H1 (cell line): ENCODE results near the gene ANP32A. TPM values are rescaled to one million over a fixed set of nuclear protein-coding genes. Genes with fewer than 3 reads are reported as not detected.

Experiments used
- CTCF ChIA-PET: fragments of 300-600 bp; sonication (Branson Sonifier 250); formaldehyde crosslinking; loops from one replicate; lab custom pipeline; 2021; ENCODE audit not compliant: partially characterized antibody; lab: Charles Lee
- POLR2A ChIA-PET: fragments of 300-600 bp; sonication (Branson Sonifier 250); formaldehyde crosslinking; loops from one replicate; lab custom pipeline; 2021; ENCODE audit warnings: inconsistent platforms; ENCODE audit not compliant: partially characterized antibody; lab: Charles Lee
- DNase-seq, 2 experiments: peaks; one replicate each; pipeline versions ENCODE4 v3.0.0 to v3.0.0-alpha.2; 2010 to 2022; ENCODE audit warnings: low spot score in 2 of 2, low read depth in 1 of 2, mixed read lengths in 1 of 2
- FAIRE-seq: peaks from 2 replicates; lab custom pipeline; 2011; peaks lifted over from hg19 to GRCh38; lab: Jason Lieb, UNC
- H2AFZ ChIP-seq: 2 replicates; pipeline ENCODE4 v1.8.1; 2012; ENCODE audit warnings: low read length, inconsistent platforms
- H2AK5ac ChIP-seq: 2 replicates; pipeline ENCODE4 v1.6.1; 2013; ENCODE audit warnings: low read depth, low read length
- H2BK120ac ChIP-seq: replicated peaks from 2 replicates; pipeline ENCODE3; 2013; ENCODE audit warnings: low read depth, low read length, inconsistent platforms
- H2BK12ac ChIP-seq: 2 replicates; pipeline ENCODE4 v1.6.1; 2013; ENCODE audit warnings: low read depth, low read length
- H2BK15ac ChIP-seq: 2 replicates; pipeline ENCODE4 v1.6.1; 2013; ENCODE audit warnings: low read length
- H2BK20ac ChIP-seq: 2 replicates; pipeline ENCODE4 v1.6.1; 2013; ENCODE audit warnings: low read length
- H2BK5ac ChIP-seq: 2 replicates; pipeline ENCODE4 v1.6.1; 2013; ENCODE audit warnings: low read depth, low read length
- H3K14ac ChIP-seq: 2 replicates; pipeline ENCODE4 v1.6.1; 2013; ENCODE audit warnings: inconsistent platforms; ENCODE audit not compliant: insufficient read length
- H3K18ac ChIP-seq: 2 replicates; pipeline ENCODE4 v1.6.1; 2013; ENCODE audit warnings: low read length; ENCODE audit errors: extremely low read depth
- H3K23ac ChIP-seq: 2 replicates; pipeline ENCODE4 v1.6.1; 2013; ENCODE audit warnings: inconsistent platforms; ENCODE audit not compliant: insufficient read length
- H3K23me2 ChIP-seq: 2 replicates; pipeline ENCODE4 v1.6.1; 2013; ENCODE audit warnings: low read depth, low read length
- H3K27ac ChIP-seq: 2 replicates; pipeline ENCODE4 v1.6.1; 2011; ENCODE audit warnings: low read depth, low read length, inconsistent platforms
- H3K27me3 ChIP-seq, 4 experiments: replicated peaks in 1 of 4; 1 replicate in 1 of 4; 2 replicates in 3 of 4; pipeline versions ENCODE4 v1.6.1 to v1.8.1; 2011 to 2013; ENCODE audit warnings: low read length in 3 of 4, mild to moderate bottlenecking in 3 of 4, inconsistent platforms in 2 of 4, mixed read lengths in 2 of 4, moderate library complexity in 1 of 4; ENCODE audit not compliant: control insufficient read depth in 3 of 4, insufficient read depth in 3 of 4; ENCODE audit errors: extremely low read depth in 1 of 4
- H3K36me3 ChIP-seq, 4 experiments: 2 replicates each; pipeline versions ENCODE4 v1.6.1 to v1.8.1; 2011 to 2013; ENCODE audit warnings: mild to moderate bottlenecking in 4 of 4, low read length in 3 of 4, moderate library complexity in 2 of 4, control low read depth in 1 of 4, inconsistent platforms in 1 of 4; ENCODE audit not compliant: insufficient read depth in 4 of 4, control insufficient read depth in 2 of 4
- H3K4ac ChIP-seq: replicated peaks from 2 replicates; pipeline ENCODE3; 2013; ENCODE audit warnings: low read length, low read depth, mixed read lengths, inconsistent platforms; ENCODE audit not compliant: insufficient read length
- H3K4me1 ChIP-seq, 4 experiments: replicated peaks in 1 of 4; 1 replicate in 1 of 4; 2 replicates in 3 of 4; pipeline versions ENCODE4 v1.6.1 to v1.8.1; 2011 to 2013; ENCODE audit warnings: low read length in 3 of 4, inconsistent platforms in 2 of 4, mixed read lengths in 1 of 4; ENCODE audit not compliant: insufficient read depth in 4 of 4, control insufficient read depth in 3 of 4
- H3K4me2 ChIP-seq, 2 experiments: 2 replicates each; pipeline versions ENCODE4 v1.6.1 to v1.8.1; 2011 to 2013; ENCODE audit warnings: low read depth in 2 of 2, low read length in 2 of 2, control low read depth in 1 of 2, inconsistent platforms in 1 of 2, mild to moderate bottlenecking in 1 of 2; ENCODE audit not compliant: insufficient read depth in 1 of 2
- H3K4me3 ChIP-seq, 4 experiments: fragments of 200-600, 300-600 bp in 1 of 4; sonication (generic), shearing (Covaris generic), sonication (Bioruptor Twin) in 1 of 4; 2 replicates each; pipeline versions ENCODE4 v1.5.1 to v1.8.1; 2011 to 2016; ENCODE audit warnings: low read length in 4 of 4, low read depth in 3 of 4, control low read depth in 2 of 4, inconsistent platforms in 2 of 4, mild to moderate bottlenecking in 2 of 4, mixed read lengths in 1 of 4, moderate library complexity in 1 of 4; ENCODE audit not compliant: insufficient read depth in 2 of 4; ENCODE audit errors: extremely low read depth in 1 of 4
- H3K56ac ChIP-seq: replicated peaks from 2 replicates; pipeline ENCODE3; 2013; ENCODE audit warnings: low read depth, mild to moderate bottlenecking, mixed read lengths, low read length, inconsistent platforms; ENCODE audit not compliant: insufficient read length
- H3K79me1 ChIP-seq: 2 replicates; pipeline ENCODE4 v1.6.1; 2013; ENCODE audit warnings: low read depth, low read length, control low read depth
- H3K79me2 ChIP-seq, 2 experiments: 2 replicates each; pipeline versions ENCODE4 v1.6.1 to v1.8.1; 2012 to 2013; ENCODE audit warnings: low read length in 2 of 2, mild to moderate bottlenecking in 2 of 2, inconsistent platforms in 1 of 2; ENCODE audit not compliant: insufficient read depth in 2 of 2, control insufficient read depth in 1 of 2
- H3K9ac ChIP-seq, 4 experiments: replicated peaks in 1 of 4; 1 replicate in 1 of 4; 2 replicates in 3 of 4; pipeline versions ENCODE4 v1.6.1 to v1.8.1; 2011 to 2013; ENCODE audit warnings: low read depth in 3 of 4, low read length in 3 of 4, control low read depth in 2 of 4, mild to moderate bottlenecking in 2 of 4, moderate library complexity in 2 of 4, inconsistent platforms in 1 of 4; ENCODE audit errors: extremely low read depth in 1 of 4
- H3K9me3 ChIP-seq, 2 experiments: 2 replicates each; pipeline versions ENCODE4 v1.6.1 to v1.8.1; 2012 to 2013; ENCODE audit warnings: mild to moderate bottlenecking in 2 of 2, moderate library complexity in 2 of 2, control low read depth in 1 of 2, inconsistent platforms in 1 of 2, low read depth in 1 of 2, low read length in 1 of 2, mixed read lengths in 1 of 2; ENCODE audit not compliant: insufficient read depth in 2 of 2
- H4K20me1 ChIP-seq, 2 experiments: replicated peaks in 1 of 2; 2 replicates each; pipeline versions ENCODE3 to v1.8.1; 2011 to 2013; ENCODE audit warnings: inconsistent platforms in 2 of 2, low read length in 2 of 2, mild to moderate bottlenecking in 1 of 2; ENCODE audit not compliant: insufficient read depth in 2 of 2, control insufficient read depth in 1 of 2
- H4K5ac ChIP-seq: 2 replicates; pipeline ENCODE4 v1.6.1; 2013; ENCODE audit warnings: low read length, low read depth, mixed read lengths, inconsistent platforms; ENCODE audit not compliant: insufficient read length
- H4K8ac ChIP-seq: 2 replicates; pipeline ENCODE4 v1.8.0; 2013; ENCODE audit warnings: mild to moderate bottlenecking, moderate library complexity, low read length, inconsistent platforms; ENCODE audit not compliant: insufficient read depth; ENCODE audit errors: extremely low read depth
- H4K91ac ChIP-seq: replicated peaks from 2 replicates; pipeline ENCODE3; 2013; ENCODE audit warnings: low read length, mixed read lengths, inconsistent platforms; ENCODE audit not compliant: insufficient read length
- SUZ12 ChIP-seq: fragments of 200-600 bp; sonication (generic); IDR thresholded peaks from 2 replicates; pipeline ENCODE4 v1.6.1; 2012; ENCODE audit warnings: mild to moderate bottlenecking, inconsistent platforms, low read length, moderate library complexity, mixed read lengths
- TBP ChIP-seq: IDR thresholded peaks from 2 replicates; pipeline ENCODE4 v1.6.1; 2011; ENCODE audit warnings: low read depth, low read length, improper control_type of control experiment
- WGBS, 2 experiments: shearing (Covaris generic) in 1 of 2; methylation state at CpG; one replicate each; pipeline versions ENCODE4 v1.1.6 to v1.1.7; 2013 to 2015; ENCODE audit warnings: low lambda C conversion rate in 2 of 2, mixed read lengths in 2 of 2, inconsistent platforms in 1 of 2, low coverage in 1 of 2, missing lambda C conversion rate in 1 of 2; ENCODE audit not compliant: insufficient replicate concordance in 2 of 2, insufficient coverage in 1 of 2, insufficient read length in 1 of 2; ENCODE audit errors: extremely low coverage in 1 of 2, missing lambda C conversion rate in 1 of 2; 5-methylcytosine and 5-hydroxymethylcytosine counted together
- polyA plus RNA-seq, 7 experiments: library from polyadenylated mRNA; depleted of rRNA in 3 of 7; stranded (reverse) in 5 of 7; unstranded in 2 of 7; fragments of >200 nt in 5 of 7; fragments of 200-250 nt in 2 of 7; gene quantifications; 1 replicate in 5 of 7; 2 replicates in 1 of 7; 4 replicates in 1 of 7; pipeline versions ENCODE4 v1.2.1 to v1.2.3, GENCODE V29; 2011 to 2013; ENCODE audit warnings: missing spikeins in 2 of 7, mixed read lengths in 2 of 7
- total RNA-seq: library from RNA; stranded (reverse); fragmentation: NEBNext Ultra II Directional; extraction: Animal tissue kit (Norgen Biotek cat#: 25700); gene quantifications from 2 replicates; pipeline ENCODE4 v1.2.1, GENCODE V29; 2021

The ANP32A gene
- total and polyA plus RNA-seq, 2 of the 8 experiments (the other 6 are each of a cell fraction or from before 2014, with no cell fraction given): 70.8 to 295 TPM

GRCh38 chr15:68852461-68852860 lies 31.8 kb upstream of the ANP32A start:
- Histone ChIP-seq H3K4me1 (no peaks in the 10 kb centered on the region), H2AK5ac (no peak overlapping the region), H3K23ac (no peak overlapping the region), H2BK5ac (no peak overlapping the region), H3K9me3 (peaks cover 0 to 3% of the 10 kb centered on the region in 2 experiments; a peak in 1 of 4 replicates), H3K23me2 (no peaks in the 10 kb centered on the region), H3K14ac (no peak overlapping the region), H3K4ac (no peak overlapping the region), H2BK20ac (no peak overlapping the region), H3K56ac (no peak overlapping the region), H2BK120ac (no peak overlapping the region), H2BK15ac (no peak overlapping the region), H3K4me2 (no peak overlapping the region), H4K8ac (no peak overlapping the region; the same call in 1 of the 2 replicates), H4K5ac (no peak overlapping the region), H3K36me3 (no peaks in the 10 kb centered on the region), H2BK12ac (no peak overlapping the region), H3K27ac (no peak overlapping the region), H3K4me3 (no peak overlapping the region), H3K18ac (no peak overlapping the region), H4K20me1 (no peaks in the 10 kb centered on the region), H4K91ac (no peak overlapping the region), H3K79me1 (no peaks in the 10 kb centered on the region), H2AFZ (no peak overlapping the region), H3K27me3 (no peaks in the 10 kb centered on the region), H3K9ac (no peak overlapping the region), H3K79me2 (no peaks in the 10 kb centered on the region)
- DNase-seq: no peak
- WGBS, 2 experiments: 93% methylated on average over 7 of the region's 7 CpGs; no CpG with 5 or more reads in 1 of the 2 experiments
- POLR2A ChIA-PET: no interaction called here
- FAIRE-seq: no peak
- CTCF ChIA-PET: interaction anchor here (0.6 to 2.0 kb wide), 5 partner anchors 11 to 73 kb away, joined by 3 to 6 read pairs (median 4); no protein-coding TSS in a partner anchor
- TF ChIP-seq TBP: no peak
- TF ChIP-seq SUZ12: no peak
